Activated CD4-positive, alpha-beta T cell treated with anti-CD3 and anti-CD28 coated beads, Interleukin-2, amount 10 ng/mL, durations not matched to agents 24 days and 14 days (primary cell): ENCODE data around the gene CA5B. TPM values are rescaled to one million over a fixed set of nuclear protein-coding genes. Genes with fewer than 3 reads are reported as not detected.

Source experiments
- total RNA-seq: library from RNA; stranded (reverse); gene quantifications from 2 replicates; pipeline ENCODE4 v1.2.3, GENCODE V29; 2022

CA5B gene
- total RNA-seq, 1 donor from 2014 or later: 4.7 TPM

Other genes starting within 250 kb of the CA5B start
- 3.1 and 4.2 TPM in 2 replicates for gene PIR, start 244.9 kb upstream of the CA5B start, total RNA-seq
- gene BMX, start 237.5 kb upstream of the CA5B start, total RNA-seq: not detected in 2 replicates
- not detected in 2 replicates for gene ACE2, start 137.3 kb upstream of the CA5B start, total RNA-seq
- gene CLTRN, start 73.5 kb upstream of the CA5B start, total RNA-seq: 0.16 and 0.33 TPM in 2 replicates
- gene ZRSR2, start 52.2 kb downstream of the CA5B start, total RNA-seq: 20.0 and 20.3 TPM in 2 replicates
- gene AP1S2, start 116.5 kb downstream of the CA5B start, total RNA-seq: 24.2 and 28.8 TPM in 2 replicates